Fibroblast of villous mesenchyme (primary cell): ENCODE data around the gene FRMD4A. TPM values are rescaled to one million over a fixed set of nuclear protein-coding genes. Genes with fewer than 3 reads are reported as not detected.
A peak's percentile ranks its signal among the peaks of the same experiment; 100 is the strongest.

Experiments used
- DNase-seq: peaks from one replicate; pipeline ENCODE4 v3.0.0-alpha.2; 2010; ENCODE audit warnings: low read depth
- H3K4me3 ChIP-seq: 2 replicates; pipeline ENCODE4 v1.5.1; 2011; ENCODE audit warnings: low read depth, mild to moderate bottlenecking, low read length
- CTCF ChIP-seq: IDR thresholded peaks from 2 replicates; pipeline ENCODE4 v1.5.1; 2012; ENCODE audit warnings: low read depth, mild to moderate bottlenecking, low read length; ENCODE audit not compliant: insufficient read depth
- total RNA-seq: library from RNA; depleted of rRNA; stranded (reverse); fragments of >200 nt; gene quantifications from 2 replicates; pipeline ENCODE4 v1.2.3, GENCODE V29; 2012

The FRMD4A gene
- total RNA-seq, 1 donor = 40.2 TPM

DNA sequence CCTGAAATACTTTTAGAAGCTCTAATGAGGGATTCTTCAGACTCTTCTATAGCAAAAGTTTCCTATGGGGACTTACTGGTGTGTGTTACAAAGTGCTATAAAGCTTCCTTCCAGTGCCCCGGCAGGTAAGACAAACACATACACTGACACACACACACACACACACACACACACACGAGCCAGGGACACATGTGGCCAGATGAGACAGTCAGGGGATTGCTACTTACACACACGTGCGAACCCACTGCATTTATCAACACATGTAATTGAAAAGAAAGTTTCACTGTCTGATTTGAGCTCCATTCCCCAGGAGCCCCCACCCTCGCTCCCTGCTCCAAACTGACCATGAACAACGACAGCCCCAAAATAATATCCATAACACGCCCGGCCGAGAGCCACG is 624.1 kb downstream of the FRMD4A start:
- peak; percentile 25 for DNase-seq
- H3K4me3 ChIP-seq = peak overlapping the region; percentile 63
- no peak for TF ChIP-seq CTCF

- no peak for TF ChIP-seq CTCF
- no peak for DNase-seq
Observed at GRCh38 chr10:13706175-13706574, 624.5 kb downstream of the FRMD4A start.

GRCh38 chr10:13705526-13706174 is 625.1 kb downstream of the FRMD4A start:
- DNase-seq = peak; percentile 33
- TF ChIP-seq CTCF = no peak
- H3K4me3 ChIP-seq = peak overlapping the region; percentile 63

More at GRCh38 chr10:13706175-13706574, 624.5 kb downstream of the FRMD4A start:
- H3K4me3 ChIP-seq = peak overlapping the region; percentile 63

- no peak for TF ChIP-seq CTCF
- H3K4me3 ChIP-seq = no peak overlapping the region
- no peak for DNase-seq
Observed at GRCh38 chr10:13704964-13705363, 625.8 kb downstream of the FRMD4A start.

- no peak overlapping the region for H3K4me3 ChIP-seq
- DNase-seq = no peak
- TF ChIP-seq CTCF = no peak
Observed at GRCh38 chr10:13703997-13704536, 626.7 kb downstream of the FRMD4A start.

DNA sequence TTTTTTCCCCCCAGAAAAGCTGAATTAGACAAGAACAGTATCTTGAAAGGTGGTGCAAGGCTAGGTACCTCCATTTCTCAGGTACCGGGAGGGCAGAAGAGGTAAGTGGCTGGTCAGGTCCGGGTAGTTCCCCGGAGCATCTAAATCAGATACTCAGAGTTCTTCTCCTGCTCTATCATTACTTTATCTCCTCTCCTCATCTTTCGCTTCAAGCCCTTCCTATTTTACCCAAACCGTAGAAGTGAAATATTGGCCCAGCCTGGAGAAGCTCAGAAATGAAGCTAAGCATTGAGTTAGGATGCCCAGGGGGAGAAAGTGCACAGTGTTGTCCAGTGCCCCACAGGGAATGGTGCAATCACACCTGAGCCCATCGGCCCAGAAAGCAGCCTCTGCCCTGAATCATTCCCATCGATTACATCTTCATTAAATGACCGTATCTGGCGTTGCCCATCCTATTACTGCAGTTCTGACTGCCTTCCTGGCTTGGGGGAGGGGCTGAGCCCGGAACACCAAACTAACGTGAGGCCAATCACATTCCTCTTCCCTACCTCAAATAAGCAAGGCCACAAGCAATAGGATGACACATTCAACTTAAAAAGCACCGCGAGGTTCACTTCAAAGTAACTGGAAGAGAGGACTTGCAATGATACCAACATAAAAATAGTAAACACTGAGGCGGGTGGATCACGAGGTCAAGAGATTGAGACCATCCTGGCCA is 627.5 kb downstream of the FRMD4A start:
- H3K4me3 ChIP-seq = no peak overlapping the region
- no peak for DNase-seq
- TF ChIP-seq CTCF = no peak
